GM19468 (cell line): ENCODE measurements around the gene LHPP.

Source experiments
- ATAC-seq: cut with Tn5 transposase; IDR thresholded peaks from one replicate; pipeline ENCODE4 v1.9.1; 2021; ENCODE audit warnings: mild to moderate bottlenecking, moderate library complexity, moderate number of reproducible peaks; ENCODE audit not compliant: unreplicated experiment; ENCODE audit errors: extremely low read depth

Gene LHPP

GRCh38 chr10:124494046-124494807 lies 32.6 kb downstream of the LHPP start:
- ATAC-seq = no peak

- ATAC-seq = no peak
These were observed 33.5 kb downstream of the LHPP start for GRCh38 chr10:124495162-124495561.

DNA sequence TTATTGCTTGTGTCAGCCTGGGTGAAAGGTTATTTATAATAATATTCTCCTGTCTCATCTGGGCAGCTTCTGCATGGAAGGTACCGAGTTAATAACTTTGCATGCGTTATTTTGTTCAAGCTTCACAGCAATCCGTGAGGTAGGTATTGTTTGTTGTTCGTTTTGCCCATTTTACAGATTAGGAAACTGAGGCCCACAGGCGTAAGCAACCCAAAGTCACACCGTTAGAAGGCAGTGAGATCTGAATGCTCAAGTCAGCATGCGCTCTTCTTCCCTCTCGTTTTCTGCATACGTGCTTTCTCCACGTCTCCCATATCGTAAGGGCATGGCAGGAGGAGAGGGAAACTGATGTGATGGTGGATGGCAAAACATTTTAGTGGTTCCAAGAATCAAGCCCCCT lies 34.1 kb downstream of the LHPP start:
- ATAC-seq = no peak

DNA sequence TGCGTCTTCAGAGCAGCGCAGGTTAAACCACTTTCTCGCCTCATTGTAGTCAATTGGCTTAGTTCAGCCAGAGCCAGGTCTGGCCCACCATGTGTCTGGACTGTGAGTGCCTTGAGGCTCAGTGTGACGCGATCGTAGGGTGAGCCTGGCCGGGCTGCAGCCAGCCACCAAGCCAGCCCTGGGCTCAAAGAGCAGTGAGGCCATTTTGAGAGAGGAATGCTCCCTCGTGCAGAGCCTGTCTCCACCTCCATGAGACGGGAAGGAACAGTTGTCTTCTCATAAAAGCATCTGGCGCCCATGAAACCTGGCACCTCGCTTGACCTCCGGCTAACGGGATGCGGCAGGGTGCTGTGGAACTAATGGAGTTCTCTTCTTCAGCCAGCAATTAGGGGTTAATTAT lies 34.5 kb downstream of the LHPP start:
- no peak for ATAC-seq

GRCh38 chr10:124496620-124497019 lies 35.0 kb downstream of the LHPP start:
- ATAC-seq = no peak

GRCh38 chr10:124497196-124497881 lies 35.7 kb downstream of the LHPP start:
- no peak for ATAC-seq

DNA sequence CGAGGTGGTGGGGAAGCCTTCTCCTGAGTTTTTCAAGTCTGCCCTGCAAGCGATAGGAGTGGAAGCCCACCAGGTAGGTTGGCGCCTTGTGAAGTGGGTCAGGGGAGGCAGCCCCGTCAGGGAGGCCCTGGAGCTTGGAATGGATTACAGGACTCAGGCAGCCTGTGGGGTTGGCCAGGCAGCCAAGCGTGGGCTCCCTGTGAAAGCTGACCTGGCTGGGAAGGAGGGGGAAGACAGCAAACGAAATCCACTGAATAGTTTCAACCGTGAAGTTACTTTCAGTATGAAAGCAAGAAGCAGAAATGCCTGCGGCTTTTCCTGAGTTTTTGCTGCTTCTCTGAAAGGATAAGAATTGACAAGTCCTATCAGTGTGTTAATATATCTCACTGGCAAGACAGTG lies 36.4 kb downstream of the LHPP start:
- no peak for ATAC-seq

- ATAC-seq = no peak
These were observed 39.1 kb downstream of the LHPP start for GRCh38 chr10:124500757-124501156.

DNA sequence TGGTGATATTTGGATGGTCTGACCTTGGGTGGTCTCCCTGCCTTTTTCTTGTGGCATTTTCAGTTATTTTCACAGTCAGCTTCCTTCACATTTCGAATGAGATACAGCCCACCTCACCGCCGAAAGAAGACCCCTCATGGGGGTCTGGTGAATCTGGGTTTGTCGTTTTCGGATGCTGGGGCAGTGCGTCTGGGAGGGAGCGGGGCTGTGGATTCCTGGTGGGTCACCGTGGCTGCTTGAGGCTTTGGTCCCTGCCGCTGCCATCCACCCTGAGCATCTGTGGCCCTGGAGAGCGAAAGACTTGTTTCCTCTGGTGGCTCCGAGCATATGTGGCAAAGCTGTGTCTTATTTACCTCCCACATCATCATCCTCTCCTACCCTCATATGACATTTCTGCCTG lies 43.1 kb downstream of the LHPP start:
- no peak for ATAC-seq

DNA sequence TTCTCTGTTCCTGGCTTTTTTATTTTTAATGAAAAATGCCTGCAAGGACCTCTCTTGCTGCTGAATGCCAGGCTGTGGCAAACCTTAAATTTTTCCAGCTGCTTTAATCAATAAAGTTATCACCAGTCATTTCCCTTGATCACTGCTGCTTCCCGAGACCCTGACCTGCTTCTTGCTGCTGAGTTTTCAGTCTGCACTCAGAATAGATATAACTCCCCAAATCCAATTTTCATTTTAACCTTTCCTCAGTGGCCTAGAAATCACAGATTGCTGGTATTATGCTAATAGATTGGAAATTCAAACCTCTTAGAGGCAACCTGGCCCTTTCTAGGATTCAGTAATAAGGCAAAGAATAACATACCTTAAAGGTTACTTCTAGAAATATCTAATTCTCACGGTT lies 43.7 kb downstream of the LHPP start:
- no peak for ATAC-seq

DNA sequence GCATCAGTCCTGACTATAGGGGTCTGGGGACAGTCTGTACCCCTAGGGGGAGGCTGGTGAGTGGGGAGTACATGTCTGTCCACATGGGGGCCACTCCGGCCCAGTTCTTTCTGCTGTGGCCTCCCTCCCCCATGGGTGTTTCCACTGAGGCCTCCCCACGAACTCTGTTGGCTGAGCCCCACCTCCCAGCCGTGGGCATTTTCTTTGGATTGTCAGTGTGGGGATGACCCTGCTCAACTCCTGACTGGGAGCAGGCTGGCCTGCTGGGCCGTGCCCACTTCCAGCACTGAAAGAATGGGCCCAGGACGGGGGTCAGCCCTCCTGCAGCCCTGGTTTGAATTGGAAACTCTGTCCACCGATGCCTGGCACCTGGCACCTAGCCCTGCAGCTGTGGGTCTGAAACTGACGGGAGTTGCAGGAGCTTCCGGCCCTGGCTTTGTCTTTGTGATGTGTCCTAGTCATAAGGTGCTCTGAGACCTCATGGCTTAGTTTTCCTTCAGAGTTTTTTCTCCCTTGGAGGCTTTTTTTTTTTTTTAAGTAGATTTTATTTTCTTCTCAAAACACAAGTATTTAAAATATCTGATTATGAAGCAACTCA lies 46.5 kb downstream of the LHPP start:
- no peak for ATAC-seq

DNA sequence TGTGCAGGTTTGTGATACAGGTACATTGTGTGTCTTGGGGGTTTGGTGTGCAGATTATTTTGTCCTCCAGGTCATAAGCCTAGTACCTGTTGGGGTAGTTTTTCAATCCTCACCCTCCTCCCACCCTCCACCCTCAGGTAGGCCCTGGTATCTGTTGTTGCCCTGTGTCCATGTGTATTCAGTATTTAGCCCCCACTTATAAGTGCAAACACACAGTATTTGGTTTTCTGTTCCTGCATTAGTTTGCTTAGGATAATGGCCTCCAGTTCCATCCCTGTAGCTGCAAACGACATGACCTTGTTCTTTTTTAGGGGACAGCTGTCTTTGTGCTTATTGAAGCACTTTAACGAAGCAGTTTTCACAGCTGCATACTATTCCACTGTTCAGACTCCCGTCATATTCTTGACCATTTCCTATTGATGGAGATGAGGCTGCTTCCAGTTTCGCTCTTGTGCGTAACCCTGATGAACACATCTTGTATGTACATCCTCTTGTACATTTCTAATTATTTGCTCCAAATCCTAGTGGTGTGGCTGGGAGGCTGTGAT lies 47.4 kb downstream of the LHPP start:
- ATAC-seq = no peak

- no peak for ATAC-seq
These were observed 48.4 kb downstream of the LHPP start for GRCh38 chr10:124509880-124510632.

DNA sequence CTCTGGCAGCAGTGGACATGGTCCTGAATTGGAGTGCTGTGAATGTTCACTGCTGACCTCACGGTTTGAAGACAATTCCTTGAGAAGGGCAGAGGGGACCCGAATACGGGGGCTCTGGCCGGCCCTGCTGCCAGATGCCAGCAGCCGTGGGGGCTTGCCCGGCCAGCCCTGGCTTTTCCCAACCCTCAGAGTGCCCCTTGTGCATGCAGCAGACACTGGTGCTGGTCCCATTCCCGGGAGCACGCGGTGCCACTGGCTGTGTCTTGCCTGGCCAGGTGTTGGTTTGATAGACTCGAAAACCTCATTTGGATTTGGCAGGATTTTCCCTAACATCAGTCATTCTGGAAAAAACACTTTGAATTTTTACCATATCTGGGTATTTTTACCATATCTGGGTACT lies 49.1 kb downstream of the LHPP start:
- no peak for ATAC-seq

DNA sequence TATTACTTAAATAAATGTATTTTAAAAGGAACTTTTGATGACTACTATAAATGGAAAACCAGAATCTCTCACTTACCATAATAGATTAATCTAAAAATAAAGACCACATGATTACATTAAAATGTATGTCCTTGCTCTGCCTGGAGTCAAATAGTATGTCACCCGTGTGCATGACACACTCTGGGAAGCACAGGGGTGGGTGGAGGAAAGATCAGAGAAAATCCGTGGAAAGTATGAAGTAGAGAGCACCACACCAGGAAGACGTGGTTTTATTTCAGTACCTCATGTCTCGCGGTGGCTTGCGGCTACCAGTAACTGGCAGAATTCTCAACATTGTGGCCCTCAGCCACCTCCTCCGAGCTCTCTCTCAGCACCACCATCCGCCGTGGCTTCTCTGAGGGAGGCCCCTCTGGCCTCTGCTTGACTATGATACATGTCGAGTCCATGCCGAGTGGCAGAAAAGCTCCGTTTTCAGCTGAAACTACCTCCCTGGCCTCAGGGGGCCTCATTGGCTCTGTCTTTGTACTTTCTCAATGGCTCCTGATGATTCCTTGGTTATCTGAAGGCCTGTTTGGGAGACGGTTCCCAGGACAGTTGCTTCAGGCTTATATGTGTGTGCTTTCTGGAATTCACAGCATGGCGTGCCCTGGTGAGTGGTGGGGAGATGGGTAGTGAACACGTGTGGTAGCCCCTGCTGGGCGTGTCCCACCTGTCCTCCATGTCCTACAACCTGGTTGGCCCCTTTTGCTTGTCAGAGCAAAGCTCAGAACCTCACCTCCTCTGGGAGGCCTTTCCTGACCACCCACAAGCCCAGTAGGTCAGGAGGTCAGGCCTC lies 49.8 kb downstream of the LHPP start:
- no peak for ATAC-seq

- no peak for ATAC-seq
These were observed 50.4 kb downstream of the LHPP start for GRCh38 chr10:124512040-124512428.

DNA sequence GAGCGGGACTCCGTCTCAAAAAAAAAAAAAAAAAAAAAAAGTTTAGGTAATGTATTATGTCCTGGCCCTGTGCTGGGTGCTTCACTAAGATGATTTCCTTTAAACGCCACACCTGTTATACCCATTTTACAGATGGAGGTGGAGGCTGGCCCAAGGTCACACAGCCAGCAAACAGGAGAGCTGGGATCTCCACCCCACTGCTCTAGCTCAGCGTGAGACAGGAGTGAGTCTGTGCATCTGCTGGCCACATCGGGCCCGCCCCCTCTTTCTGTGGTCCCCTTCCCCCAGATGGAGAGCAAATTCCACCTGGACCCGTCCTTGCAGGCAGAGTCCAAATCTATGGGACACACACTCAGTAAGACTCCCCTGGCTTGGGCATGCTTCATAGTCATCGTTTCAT lies 51.0 kb downstream of the LHPP start:
- ATAC-seq = no peak

- ATAC-seq = no peak
These were observed 53.8 kb downstream of the LHPP start for GRCh38 chr10:124515244-124515970.

DNA sequence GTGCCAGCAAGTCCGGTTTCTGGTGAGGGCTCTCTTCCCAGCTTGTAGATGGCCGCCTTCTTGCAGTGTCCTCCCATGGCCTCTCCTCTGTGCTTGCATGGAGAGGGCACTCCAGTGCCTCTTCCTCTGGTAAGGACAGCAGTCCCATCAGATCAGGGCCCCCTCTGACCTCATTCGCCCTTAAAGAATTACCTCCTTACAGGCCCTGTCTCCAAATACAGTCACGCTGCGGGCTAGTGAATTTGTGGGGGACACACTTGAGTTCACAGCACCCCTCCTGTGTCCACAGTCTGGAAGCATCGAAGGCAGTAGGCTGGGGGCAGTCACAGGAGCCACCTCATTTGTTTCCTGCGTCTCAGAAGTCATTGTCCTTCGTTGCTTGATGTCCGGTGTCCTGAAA lies 54.6 kb downstream of the LHPP start:
- ATAC-seq = no peak
